Measurements from ENCODE around the gene CRACDL. TPM values are rescaled to one million over a fixed set of nuclear protein-coding genes. Genes with fewer than 3 reads are reported as not detected.
"Not testable (repeated sequence)": the region's sequence is repeated elsewhere in the genome, so short reads cannot be mapped to it uniquely, and the experiment has no call there.

CRACDL gene
- total and polyA plus RNA-seq, 12 donors, result 0.33 to 3.4 (median 2.1) TPM

GRCh38 chr2:98900721-98901120 is 35.3 kb downstream of the CRACDL start:
- H3K4me1 ChIP-seq (replicated peaks in 1 of 2), result no peaks in the 10 kb centered on the region
- intact Hi-C loops (cut with DNase I), result no loop called here
- DNase-seq, result no peak
- no peaks in the 10 kb centered on the region for H3K27me3 ChIP-seq
- no peaks in the 10 kb centered on the region for H3K36me3 ChIP-seq (replicated peaks in 1 of 2)
- TF ChIP-seq CTCF (IDR thresholded peaks at IDR 0.05) (no peak), POLR2A (IDR thresholded peaks at IDR 0.05) (no peak)
- H3K9me3 ChIP-seq (replicated peaks in 1 of 3), result no peaks in the 10 kb centered on the region
- WGBS, 4 donors, result 78 to 90% (median 79%) methylated on average over 4 to 8 of the region's 8 CpGs
- no peak overlapping the region for H3K27ac ChIP-seq
- no peak overlapping the region for H3K4me3 ChIP-seq

GRCh38 chr2:98899703-98900078 is 36.3 kb downstream of the CRACDL start:
- H3K27me3 ChIP-seq; H3K9me3 ChIP-seq (replicated peaks in 1 of 3); H3K27ac ChIP-seq; intact Hi-C loops (cut with DNase I); H3K4me1 ChIP-seq (replicated peaks in 1 of 2); H3K36me3 ChIP-seq (replicated peaks in 1 of 2); H3K4me3 ChIP-seq: not testable (repeated sequence)
- 76 to 90% (median 85%) methylated on average over 2 of the region's 2 CpGs for WGBS, 4 donors
- DNase-seq, result peak in 1 of 7 donors; percentile 10

GRCh38 chr2:98899041-98899702 is 36.9 kb downstream of the CRACDL start:
- peak in 1 of 7 donors; percentile 29 for DNase-seq
- no peak overlapping the region for H3K4me3 ChIP-seq
- H3K27me3 ChIP-seq, result no peaks in the 10 kb centered on the region
- no peaks in the 10 kb centered on the region for H3K36me3 ChIP-seq (replicated peaks in 1 of 2)
- intact Hi-C loops (cut with DNase I), result no loop called here
- WGBS, 4 donors, result 74 to 89% (median 86%) methylated on average over 5 of the region's 5 CpGs
- TF ChIP-seq CTCF (IDR thresholded peaks at IDR 0.05), result no peak
- no peak for TF ChIP-seq POLR2A (IDR thresholded peaks at IDR 0.05)
- no peak overlapping the region for H3K27ac ChIP-seq
- H3K4me1 ChIP-seq (replicated peaks in 1 of 2), result no peaks in the 10 kb centered on the region
- H3K9me3 ChIP-seq (replicated peaks in 1 of 3), result no peaks in the 10 kb centered on the region

GRCh38 chr2:98898423-98898841 is 37.6 kb downstream of the CRACDL start:
- Histone ChIP-seq H3K36me3 (replicated peaks in 1 of 2) (no peaks in the 10 kb centered on the region), H3K27me3 (no peaks in the 10 kb centered on the region), H3K27ac (no peak overlapping the region), H3K4me1 (replicated peaks in 1 of 2) (no peaks in the 10 kb centered on the region), H3K4me3 (no peak overlapping the region), H3K9me3 (replicated peaks in 1 of 3) (no peaks in the 10 kb centered on the region)
- peak in 1 of 7 donors; percentile 36 for DNase-seq
- intact Hi-C loops (cut with DNase I), result no loop called here
- WGBS, 4 donors, result 84 to 88% (median 86%) methylated on average over 10 to 13 of the region's 13 CpGs
- TF ChIP-seq CTCF (IDR thresholded peaks at IDR 0.05) (no peak), POLR2A (IDR thresholded peaks at IDR 0.05) (no peak)

GRCh38 chr2:98897746-98898145 is 38.3 kb downstream of the CRACDL start:
- no peaks in the 10 kb centered on the region for H3K27me3 ChIP-seq
- H3K4me3 ChIP-seq, result no peak overlapping the region
- no peak for TF ChIP-seq CTCF (IDR thresholded peaks at IDR 0.05)
- no peak for TF ChIP-seq POLR2A (IDR thresholded peaks at IDR 0.05)
- no peaks in the 10 kb centered on the region for H3K9me3 ChIP-seq (replicated peaks in 1 of 3)
- peak in 1 of 7 donors; percentile 9 for DNase-seq
- intact Hi-C loops (cut with DNase I), result no loop called here
- no peaks in the 10 kb centered on the region for H3K4me1 ChIP-seq (replicated peaks in 1 of 2)
- no peak overlapping the region for H3K27ac ChIP-seq
- no peaks in the 10 kb centered on the region for H3K36me3 ChIP-seq (replicated peaks in 1 of 2)
- WGBS, 4 donors, result 86 to 98% (median 90%) methylated on average over 1 to 4 of the region's 4 CpGs

Measured in adrenal gland (tissue), 12 donors.